Common myeloid progenitor, CD34-positive (primary cell): ENCODE measurements around the gene ZMYND10.

Experiments used
- CTCF ChIA-PET: fragments of 350-600 bp; sonication (Branson Sonifier 250); formaldehyde crosslinking; loops from one replicate; lab custom pipeline; 2021; ENCODE audit warnings: antibody characterized with exemption; lab: Charles Lee
- POLR2A ChIA-PET: fragments of 350-600 bp; sonication (Branson Sonifier 250); formaldehyde crosslinking; loops from one replicate; lab custom pipeline; 2021; ENCODE audit warnings: antibody characterized with exemption; lab: Charles Lee
- DNase-seq, 3 donors: peaks; one replicate each; pipeline versions ENCODE4 v3.0.0 to v3.0.0-alpha.2; 2013
- H3K27ac ChIP-seq, 2 experiments: 1 replicate in 1 of 2; 2 replicates in 1 of 2; pipeline ENCODE4 v1.7.0; 2013; ENCODE audit warnings: inconsistent platforms in 2 of 2, low read length in 2 of 2, mild to moderate bottlenecking in 2 of 2, low read depth in 1 of 2, moderate library complexity in 1 of 2; ENCODE audit not compliant: severe bottlenecking in 2 of 2, insufficient read depth in 1 of 2, poor library complexity in 1 of 2
- H3K27me3 ChIP-seq, 5 experiments: replicated peaks in 2 of 5; 1 replicate in 3 of 5; 2 replicates in 2 of 5; pipeline versions ENCODE4 v1.6.1 to v1.7.0; 2013; ENCODE audit warnings: low read length in 4 of 5, mild to moderate bottlenecking in 2 of 5, moderate library complexity in 2 of 5, inconsistent platforms in 1 of 5; ENCODE audit not compliant: insufficient read depth in 5 of 5, control insufficient read depth in 4 of 5
- H3K36me3 ChIP-seq, 4 experiments: 1 replicate in 2 of 4; 2 replicates in 2 of 4; pipeline versions ENCODE4 v1.6.1 to v1.7.0; 2013; ENCODE audit warnings: low read length in 3 of 4, control low read depth in 1 of 4, mild to moderate bottlenecking in 1 of 4; ENCODE audit not compliant: control insufficient read depth in 4 of 4, insufficient read depth in 4 of 4
- H3K4me1 ChIP-seq, 4 experiments: 1 replicate in 3 of 4; 2 replicates in 1 of 4; pipeline versions ENCODE4 v1.6.1 to v1.7.1; 2013; ENCODE audit warnings: low read length in 3 of 4, mild to moderate bottlenecking in 3 of 4, control low read depth in 1 of 4, inconsistent platforms in 1 of 4, moderate library complexity in 1 of 4; ENCODE audit not compliant: control insufficient read depth in 4 of 4, insufficient read depth in 4 of 4; ENCODE audit errors: control extremely low read depth in 1 of 4
- H3K4me3 ChIP-seq, 7 experiments: 1 replicate in 4 of 7; 2 replicates in 3 of 7; pipeline versions ENCODE4 v1.5.1 to v1.7.0; 2013; ENCODE audit warnings: mild to moderate bottlenecking in 7 of 7, low read length in 6 of 7, moderate library complexity in 6 of 7, inconsistent platforms in 2 of 7, low read depth in 2 of 7, control low read depth in 1 of 7; ENCODE audit not compliant: insufficient read depth in 4 of 7, control insufficient read depth in 1 of 7; ENCODE audit errors: extremely low read depth in 1 of 7
- H3K9me3 ChIP-seq, 5 experiments: 1 replicate in 4 of 5; 2 replicates in 1 of 5; pipeline versions ENCODE4 v1.6.1 to v1.7.1; 2013; ENCODE audit warnings: low read length in 4 of 5, mild to moderate bottlenecking in 2 of 5, inconsistent platforms in 1 of 5, low read depth in 1 of 5, moderate library complexity in 1 of 5; ENCODE audit not compliant: control insufficient read depth in 4 of 5, insufficient read depth in 2 of 5; ENCODE audit errors: control extremely low read depth in 1 of 5
- WGBS: methylation state at CpG from one replicate; pipeline ENCODE4 v1.1.5; 2013; ENCODE audit not compliant: insufficient coverage; 5-methylcytosine and 5-hydroxymethylcytosine counted together

Gene ZMYND10

GRCh38 chr3:50327129-50327528 lies 18.4 kb downstream of the ZMYND10 start:
- ChIA-PET CTCF (interaction anchor here (0.9 to 3.5 kb wide), 11 partner anchors 8 to 135 kb away, joined by 3 to 21 read pairs (median 5); partner anchors contain the start of genes GNAT1, HYAL1, HYAL3 and NAA80), POLR2A (interaction anchor here (0.9 to 2.3 kb wide), 3 partner anchors 11 to 63 kb away, joined by 5 to 31 read pairs (median 7); partner anchors contain the start of gene HYAL1)
- Histone ChIP-seq H3K4me1 (peaks cover 0 to 49% (median 37%) of the 10 kb centered on the region in 4 experiments), H3K27ac (peak overlapping the region; percentile 67 to 87), H3K4me3 (peak overlapping the region in 6 of 7 experiments; percentile 67 to 94 (median 86)), H3K36me3 (peaks cover 5 to 41% (median 37%) of the 10 kb centered on the region in 4 experiments), H3K9me3 (no peaks in the 10 kb centered on the region), H3K27me3 (no peaks in the 10 kb centered on the region)
- 83% methylated on average over 1 of the region's 4 CpGs for WGBS
- DNase-seq, result no peak

GRCh38 chr3:50326182-50326541 lies 19.4 kb downstream of the ZMYND10 start:
- WGBS, result 94% methylated on average over 3 of the region's 8 CpGs
- H3K4me3 ChIP-seq, result no peak overlapping the region
- H3K4me1 ChIP-seq, result peaks cover 0 to 59% (median 42%) of the 10 kb centered on the region in 4 experiments
- CTCF ChIA-PET, result interaction anchor here (0.9 to 4.2 kb wide), 5 partner anchors 8 to 66 kb away, joined by 3 to 16 read pairs (median 4); no protein-coding TSS in a partner anchor
- H3K36me3 ChIP-seq, result peaks cover 3 to 31% (median 28%) of the 10 kb centered on the region in 4 experiments
- H3K9me3 ChIP-seq, result no peaks in the 10 kb centered on the region
- POLR2A ChIA-PET, result no interaction called here
- DNase-seq, result no peak
- peak overlapping the region in 1 of 2 experiments; percentile 0 for H3K27ac ChIP-seq
- H3K27me3 ChIP-seq, result no peaks in the 10 kb centered on the region

GRCh38 chr3:50325497-50326181 lies 19.9 kb downstream of the ZMYND10 start:
- ChIA-PET CTCF (interaction anchor here (1.2 to 11.6 kb wide), 11 partner anchors 8 to 72 kb away, joined by 3 to 105 read pairs (median 8); partner anchors contain the start of genes HYAL1 and IFRD2), POLR2A (no interaction called here)
- 76% methylated on average over 7 of the region's 11 CpGs for WGBS
- Histone ChIP-seq H3K4me1 (peaks cover 0 to 64% (median 45%) of the 10 kb centered on the region in 4 experiments), H3K36me3 (peaks cover 3 to 26% (median 22%) of the 10 kb centered on the region in 4 experiments), H3K9me3 (no peaks in the 10 kb centered on the region), H3K27ac (peak overlapping the region in 1 of 2 experiments; percentile 0), H3K4me3 (no peak overlapping the region), H3K27me3 (no peaks in the 10 kb centered on the region)
- no peak for DNase-seq

- peaks cover 3 to 21% (median 19%) of the 10 kb centered on the region in 4 experiments for H3K36me3 ChIP-seq
- no peak overlapping the region for H3K27ac ChIP-seq
- H3K27me3 ChIP-seq, result no peaks in the 10 kb centered on the region
- no peak for DNase-seq
- H3K4me1 ChIP-seq, result peaks cover 0 to 69% (median 50%) of the 10 kb centered on the region in 4 experiments
- no peaks in the 10 kb centered on the region for H3K9me3 ChIP-seq
- no peak overlapping the region for H3K4me3 ChIP-seq
- ChIA-PET POLR2A (no interaction called here), CTCF (interaction anchor here (0.8 to 11.6 kb wide), 15 partner anchors 9 to 134 kb away, joined by 3 to 105 read pairs (median 8); partner anchors contain the start of genes GNAT1, HYAL1, HYAL3 and IFRD2)
- WGBS, result 100% methylated on average over 1 of the region's 2 CpGs
Measured at GRCh38 chr3:50325113-50325480, 20.4 kb downstream of the ZMYND10 start.

GRCh38 chr3:50324351-50325112 lies 21.0 kb downstream of the ZMYND10 start:
- H3K4me1 ChIP-seq, result peaks cover 0 to 75% (median 56%) of the 10 kb centered on the region in 4 experiments
- ChIA-PET CTCF (interaction anchor here (0.7 to 11.6 kb wide), 26 partner anchors 10 to 202 kb away, joined by 3 to 105 read pairs (median 6); partner anchors contain the start of genes GNAT1, HYAL1, HYAL3 and IFRD2), POLR2A (no interaction called here)
- H3K36me3 ChIP-seq, result peaks cover 3 to 18% (median 14%) of the 10 kb centered on the region in 4 experiments
- no peaks in the 10 kb centered on the region for H3K27me3 ChIP-seq
- H3K9me3 ChIP-seq, result no peaks in the 10 kb centered on the region
- H3K4me3 ChIP-seq, result no peak overlapping the region
- 67% methylated on average over 2 of the region's 4 CpGs for WGBS
- peak; percentile 72 to 81 (median 80) for DNase-seq
- H3K27ac ChIP-seq, result no peak overlapping the region

- Histone ChIP-seq H3K36me3 (peaks cover 0 to 23% (median 12%) of the 10 kb centered on the region in 4 experiments), H3K4me1 (peaks cover 0 to 81% (median 63%) of the 10 kb centered on the region in 4 experiments), H3K27ac (no peak overlapping the region), H3K27me3 (no peaks in the 10 kb centered on the region), H3K9me3 (no peaks in the 10 kb centered on the region), H3K4me3 (no peak overlapping the region)
- CTCF ChIA-PET, result interaction anchor here (0.7 to 11.6 kb wide), 24 partner anchors 9 to 201 kb away, joined by 3 to 105 read pairs (median 6); partner anchors contain the start of genes GNAT1, HYAL1, HYAL3 and IFRD2
- POLR2A ChIA-PET, result interaction anchor here (1.6 kb wide), 1 partner anchor 14 kb away, joined by 3 read pairs; no protein-coding TSS in a partner anchor
- WGBS, result 35% methylated on average over 4 of the region's 5 CpGs
- DNase-seq, result no peak
Measured at GRCh38 chr3:50323614-50324199, 21.8 kb downstream of the ZMYND10 start.
